ENCODE data around the gene ANGEL1. TPM values are rescaled to one million over a fixed set of nuclear protein-coding genes. Genes with fewer than 3 reads are reported as not detected.

Gene ANGEL1
- total and polyA plus RNA-seq, 2 donors (not counting 1 experiment from before 2014, with no cell fraction given) = 6.6 to 8.4 TPM

- Histone ChIP-seq H3K4me3 (replicated peaks in 1 of 4; ENCODE audit: control extremely low read depth in 1 of 4, insufficient read depth in 1 of 4, low read depth in 3 of 4, low read length in 4 of 4) (no peak overlapping the region), H2AFZ (ENCODE audit: low read length) (no peak overlapping the region), H3K4me2 (ENCODE audit: extremely low read depth, insufficient read depth, low read length) (no peak overlapping the region), H3K36me3 (ENCODE audit: control insufficient read depth, insufficient read depth, low read length) (no peaks in the 10 kb centered on the region), H3K27ac (ENCODE audit: insufficient read depth, low read length) (no peak overlapping the region), H3K9me3 (ENCODE audit: control insufficient read depth, insufficient read depth, low read depth, low read length) (no peaks in the 10 kb centered on the region), H3K79me2 (ENCODE audit: control insufficient read depth, insufficient read depth, low read length) (no peaks in the 10 kb centered on the region), H3K9ac (ENCODE audit: insufficient read depth, low read length) (no peak overlapping the region), H3K4me1 (ENCODE audit: control insufficient read depth, extremely low read depth, insufficient read depth, low read length) (no peaks in the 10 kb centered on the region), H4K20me1 (ENCODE audit: control insufficient read depth, extremely low read depth, insufficient read depth, low read length) (no peaks in the 10 kb centered on the region), H3K27me3 (ENCODE audit: control insufficient read depth, insufficient read depth, low read length) (peaks cover 3% of the 10 kb centered on the region)
- no peak for DNase-seq (ENCODE audit: low read depth in 2 of 2)
- TF ChIP-seq CTCF (conservative IDR thresholded peaks at IDR 0.05 in 1 of 2, IDR thresholded peaks at IDR 0.05 in 1 of 2; ENCODE audit: low read depth in 1 of 2, low read length in 2 of 2) = no peak
- no peak for TF ChIP-seq EZH2 (IDR thresholded peaks at IDR 0.05; ENCODE audit: low read length, missing control alignments)
These were observed 23.4 kb upstream of the ANGEL1 start for GRCh38 chr14:76836029-76836630.

- H3K36me3 ChIP-seq (ENCODE audit: control insufficient read depth, insufficient read depth, low read length) = no peaks in the 10 kb centered on the region
- no peaks in the 10 kb centered on the region for H3K79me2 ChIP-seq (ENCODE audit: control insufficient read depth, insufficient read depth, low read length)
- H3K27me3 ChIP-seq (ENCODE audit: control insufficient read depth, insufficient read depth, low read length) = peaks cover 3% of the 10 kb centered on the region
- DNase-seq (ENCODE audit: low read depth in 2 of 2) = no peak
- H3K9me3 ChIP-seq (ENCODE audit: control insufficient read depth, insufficient read depth, low read depth, low read length) = no peaks in the 10 kb centered on the region
- H3K4me1 ChIP-seq (ENCODE audit: control insufficient read depth, extremely low read depth, insufficient read depth, low read length) = no peaks in the 10 kb centered on the region
- TF ChIP-seq CTCF (conservative IDR thresholded peaks at IDR 0.05 in 1 of 2, IDR thresholded peaks at IDR 0.05 in 1 of 2; ENCODE audit: low read depth in 1 of 2, low read length in 2 of 2) (no peak), EZH2 (IDR thresholded peaks at IDR 0.05; ENCODE audit: low read length, missing control alignments) (no peak)
- H2AFZ ChIP-seq (ENCODE audit: low read length) = no peak overlapping the region
- no peak overlapping the region for H3K27ac ChIP-seq (ENCODE audit: insufficient read depth, low read length)
- no peaks in the 10 kb centered on the region for H4K20me1 ChIP-seq (ENCODE audit: control insufficient read depth, extremely low read depth, insufficient read depth, low read length)
- H3K9ac ChIP-seq (ENCODE audit: insufficient read depth, low read length) = no peak overlapping the region
- H3K4me2 ChIP-seq (ENCODE audit: extremely low read depth, insufficient read depth, low read length) = no peak overlapping the region
- no peak overlapping the region for H3K4me3 ChIP-seq (replicated peaks in 1 of 4; ENCODE audit: control extremely low read depth in 1 of 4, insufficient read depth in 1 of 4, low read depth in 3 of 4, low read length in 4 of 4)
These were observed 21.6 kb upstream of the ANGEL1 start for GRCh38 chr14:76834241-76834661.

- Histone ChIP-seq H3K4me1 (ENCODE audit: control insufficient read depth, extremely low read depth, insufficient read depth, low read length) (no peaks in the 10 kb centered on the region), H3K4me2 (ENCODE audit: extremely low read depth, insufficient read depth, low read length) (no peak overlapping the region), H3K9ac (ENCODE audit: insufficient read depth, low read length) (no peak overlapping the region), H3K79me2 (ENCODE audit: control insufficient read depth, insufficient read depth, low read length) (no peaks in the 10 kb centered on the region), H4K20me1 (ENCODE audit: control insufficient read depth, extremely low read depth, insufficient read depth, low read length) (no peaks in the 10 kb centered on the region), H3K27ac (ENCODE audit: insufficient read depth, low read length) (no peak overlapping the region), H2AFZ (ENCODE audit: low read length) (no peak overlapping the region), H3K27me3 (ENCODE audit: control insufficient read depth, insufficient read depth, low read length) (peaks cover 4% of the 10 kb centered on the region), H3K36me3 (ENCODE audit: control insufficient read depth, insufficient read depth, low read length) (no peaks in the 10 kb centered on the region), H3K9me3 (ENCODE audit: control insufficient read depth, insufficient read depth, low read depth, low read length) (no peaks in the 10 kb centered on the region), H3K4me3 (replicated peaks in 1 of 4; ENCODE audit: control extremely low read depth in 1 of 4, insufficient read depth in 1 of 4, low read depth in 3 of 4, low read length in 4 of 4) (no peak overlapping the region)
- TF ChIP-seq CTCF (conservative IDR thresholded peaks at IDR 0.05 in 1 of 2, IDR thresholded peaks at IDR 0.05 in 1 of 2; ENCODE audit: low read depth in 1 of 2, low read length in 2 of 2) (no peak), EZH2 (IDR thresholded peaks at IDR 0.05; ENCODE audit: low read length, missing control alignments) (no peak)
- no peak for DNase-seq (ENCODE audit: low read depth in 2 of 2)
These were observed 20.3 kb upstream of the ANGEL1 start for GRCh38 chr14:76833011-76833410.
